HL-60 (cell line): ENCODE results near the gene SYNGR4.

Experiments
- DNase-seq, 2 experiments: peaks; one replicate each; pipeline ENCODE4 v3.0.0-alpha.2; 2010 to 2020; ENCODE audit warnings: low read depth in 1 of 2, low spot score in 1 of 2
- H3K27ac ChIP-seq: fragments of 250-450 bp; sonication (Bioruptor Pico); replicated peaks from 2 replicates; pipeline ENCODE4 v1.5.1; 2020; ENCODE audit warnings: mild to moderate bottlenecking, moderate library complexity
- H3K27me3 ChIP-seq: fragments of 250-450 bp; sonication (Bioruptor Pico); 2 replicates; pipeline ENCODE4 v1.5.1; 2021; ENCODE audit warnings: mild to moderate bottlenecking, moderate library complexity; ENCODE audit not compliant: insufficient read depth, poor library complexity, severe bottlenecking
- H3K4me3 ChIP-seq: replicated peaks from 2 replicates; pipeline ENCODE4 v1.5.1; 2011; ENCODE audit warnings: mild to moderate bottlenecking, control low read depth, low read length; ENCODE audit not compliant: insufficient read depth
- GABPA ChIP-seq: IDR thresholded peaks from 2 replicates; pipeline ENCODE4 v1.6.1; 2012; ENCODE audit warnings: low read depth
- POLR2AphosphoS5 ChIP-seq: IDR thresholded peaks from 2 replicates; pipeline ENCODE4 v1.6.1; 2012; ENCODE audit warnings: low read depth
- SPI1 ChIP-seq: IDR thresholded peaks from 2 replicates; pipeline ENCODE4 v1.6.1; 2012; ENCODE audit warnings: low read depth, mild to moderate bottlenecking, borderline replicate concordance
- TF ChIP-seq, protein P1 (sequence below): IDR thresholded peaks from one replicate; pipeline ENCODE4 v1.5.1; 2011; ENCODE audit warnings: low read length, control low read depth, inconsistent platforms; ENCODE audit not compliant: insufficient read depth
- TF ChIP-seq, protein P2 (sequence below): IDR thresholded peaks from 2 replicates; pipeline ENCODE4 v1.6.1; 2012; ENCODE audit warnings: low read depth; ENCODE audit not compliant: insufficient replicate concordance

Gene SYNGR4

DNA sequence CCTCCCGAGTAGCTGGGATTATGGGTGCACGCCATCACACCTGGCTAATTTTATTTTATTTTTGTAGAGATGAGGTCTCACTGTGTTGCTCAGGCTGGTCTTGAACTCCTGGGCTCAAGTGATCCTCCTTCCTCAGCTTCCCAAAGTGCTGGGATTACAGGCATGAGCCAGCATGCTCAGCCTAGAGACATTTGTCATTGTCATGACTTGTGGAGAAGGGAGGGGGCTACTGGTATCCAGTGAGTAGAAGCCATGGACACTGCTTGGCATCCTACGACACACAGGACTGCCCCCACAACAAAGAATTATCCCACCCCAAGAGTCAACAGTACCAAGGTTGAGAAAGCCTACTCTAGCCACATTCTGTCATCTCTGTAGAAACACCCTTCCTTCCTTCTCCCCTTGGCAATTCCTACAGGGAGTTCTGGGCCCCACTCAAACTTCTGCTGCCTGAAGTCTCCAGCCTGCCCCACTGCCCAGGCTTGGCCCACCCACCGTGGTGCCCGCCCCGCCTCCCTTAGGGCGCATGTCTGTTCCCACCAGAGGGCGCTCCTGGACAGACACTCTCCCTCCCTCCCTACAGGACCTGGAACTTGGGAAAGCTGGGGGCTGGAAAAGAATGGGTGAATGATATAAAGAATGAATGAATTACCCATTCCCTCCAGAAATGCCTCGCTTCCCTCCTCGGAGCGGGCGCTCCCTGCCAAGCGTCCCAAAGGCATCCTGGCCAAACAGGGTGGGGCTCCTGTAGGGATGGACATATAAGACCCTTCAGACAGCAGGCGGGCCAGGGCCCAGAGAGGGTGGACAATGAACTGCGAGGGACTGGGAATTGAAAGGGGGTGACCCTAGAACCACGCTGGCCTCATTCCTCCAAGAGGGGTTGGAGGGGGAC is 44.3 kb upstream of the SYNGR4 start:
- Histone ChIP-seq H3K4me3 (no peak overlapping the region), H3K27ac (0 out of 2 replicates have a peak overlapping the region, but pooled peaks have one; percentile 3), H3K27me3 (no peaks in the 10 kb centered on the region)
- TF ChIP-seq, protein P1, sequence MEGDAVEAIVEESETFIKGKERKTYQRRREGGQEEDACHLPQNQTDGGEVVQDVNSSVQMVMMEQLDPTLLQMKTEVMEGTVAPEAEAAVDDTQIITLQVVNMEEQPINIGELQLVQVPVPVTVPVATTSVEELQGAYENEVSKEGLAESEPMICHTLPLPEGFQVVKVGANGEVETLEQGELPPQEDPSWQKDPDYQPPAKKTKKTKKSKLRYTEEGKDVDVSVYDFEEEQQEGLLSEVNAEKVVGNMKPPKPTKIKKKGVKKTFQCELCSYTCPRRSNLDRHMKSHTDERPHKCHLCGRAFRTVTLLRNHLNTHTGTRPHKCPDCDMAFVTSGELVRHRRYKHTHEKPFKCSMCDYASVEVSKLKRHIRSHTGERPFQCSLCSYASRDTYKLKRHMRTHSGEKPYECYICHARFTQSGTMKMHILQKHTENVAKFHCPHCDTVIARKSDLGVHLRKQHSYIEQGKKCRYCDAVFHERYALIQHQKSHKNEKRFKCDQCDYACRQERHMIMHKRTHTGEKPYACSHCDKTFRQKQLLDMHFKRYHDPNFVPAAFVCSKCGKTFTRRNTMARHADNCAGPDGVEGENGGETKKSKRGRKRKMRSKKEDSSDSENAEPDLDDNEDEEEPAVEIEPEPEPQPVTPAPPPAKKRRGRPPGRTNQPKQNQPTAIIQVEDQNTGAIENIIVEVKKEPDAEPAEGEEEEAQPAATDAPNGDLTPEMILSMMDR, result peak; percentile 69
- no peak for TF ChIP-seq GABPA
- TF ChIP-seq, protein P2, sequence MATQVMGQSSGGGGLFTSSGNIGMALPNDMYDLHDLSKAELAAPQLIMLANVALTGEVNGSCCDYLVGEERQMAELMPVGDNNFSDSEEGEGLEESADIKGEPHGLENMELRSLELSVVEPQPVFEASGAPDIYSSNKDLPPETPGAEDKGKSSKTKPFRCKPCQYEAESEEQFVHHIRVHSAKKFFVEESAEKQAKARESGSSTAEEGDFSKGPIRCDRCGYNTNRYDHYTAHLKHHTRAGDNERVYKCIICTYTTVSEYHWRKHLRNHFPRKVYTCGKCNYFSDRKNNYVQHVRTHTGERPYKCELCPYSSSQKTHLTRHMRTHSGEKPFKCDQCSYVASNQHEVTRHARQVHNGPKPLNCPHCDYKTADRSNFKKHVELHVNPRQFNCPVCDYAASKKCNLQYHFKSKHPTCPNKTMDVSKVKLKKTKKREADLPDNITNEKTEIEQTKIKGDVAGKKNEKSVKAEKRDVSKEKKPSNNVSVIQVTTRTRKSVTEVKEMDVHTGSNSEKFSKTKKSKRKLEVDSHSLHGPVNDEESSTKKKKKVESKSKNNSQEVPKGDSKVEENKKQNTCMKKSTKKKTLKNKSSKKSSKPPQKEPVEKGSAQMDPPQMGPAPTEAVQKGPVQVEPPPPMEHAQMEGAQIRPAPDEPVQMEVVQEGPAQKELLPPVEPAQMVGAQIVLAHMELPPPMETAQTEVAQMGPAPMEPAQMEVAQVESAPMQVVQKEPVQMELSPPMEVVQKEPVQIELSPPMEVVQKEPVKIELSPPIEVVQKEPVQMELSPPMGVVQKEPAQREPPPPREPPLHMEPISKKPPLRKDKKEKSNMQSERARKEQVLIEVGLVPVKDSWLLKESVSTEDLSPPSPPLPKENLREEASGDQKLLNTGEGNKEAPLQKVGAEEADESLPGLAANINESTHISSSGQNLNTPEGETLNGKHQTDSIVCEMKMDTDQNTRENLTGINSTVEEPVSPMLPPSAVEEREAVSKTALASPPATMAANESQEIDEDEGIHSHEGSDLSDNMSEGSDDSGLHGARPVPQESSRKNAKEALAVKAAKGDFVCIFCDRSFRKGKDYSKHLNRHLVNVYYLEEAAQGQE, result no peak
- peak; percentile 58 to 76 for DNase-seq

DNA sequence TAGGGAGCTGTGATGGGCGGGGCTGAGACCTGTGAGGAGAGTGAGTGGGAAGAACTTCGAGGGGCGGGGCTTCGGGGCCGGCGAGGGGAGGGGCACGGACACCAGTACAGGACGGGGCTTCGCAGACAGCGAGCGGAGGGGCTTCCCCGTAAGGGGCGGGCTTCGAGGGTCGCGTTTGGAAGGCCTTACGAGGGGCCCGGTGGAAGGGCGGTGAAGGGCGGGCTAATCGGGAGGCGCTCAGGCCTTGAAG is 42.9 kb upstream of the SYNGR4 start:
- TF ChIP-seq POLR2AphosphoS5 (no peak), SPI1 (no peak), GABPA (no peak)
- TF ChIP-seq, protein P1, result no peak
- TF ChIP-seq, protein P2, result no peak
- H3K27me3 ChIP-seq, result no peaks in the 10 kb centered on the region
- peak overlapping the region; percentile 50 for H3K4me3 ChIP-seq
- DNase-seq, result peak; percentile 95 to 99
- peak overlapping the region; percentile 99 for H3K27ac ChIP-seq

DNA sequence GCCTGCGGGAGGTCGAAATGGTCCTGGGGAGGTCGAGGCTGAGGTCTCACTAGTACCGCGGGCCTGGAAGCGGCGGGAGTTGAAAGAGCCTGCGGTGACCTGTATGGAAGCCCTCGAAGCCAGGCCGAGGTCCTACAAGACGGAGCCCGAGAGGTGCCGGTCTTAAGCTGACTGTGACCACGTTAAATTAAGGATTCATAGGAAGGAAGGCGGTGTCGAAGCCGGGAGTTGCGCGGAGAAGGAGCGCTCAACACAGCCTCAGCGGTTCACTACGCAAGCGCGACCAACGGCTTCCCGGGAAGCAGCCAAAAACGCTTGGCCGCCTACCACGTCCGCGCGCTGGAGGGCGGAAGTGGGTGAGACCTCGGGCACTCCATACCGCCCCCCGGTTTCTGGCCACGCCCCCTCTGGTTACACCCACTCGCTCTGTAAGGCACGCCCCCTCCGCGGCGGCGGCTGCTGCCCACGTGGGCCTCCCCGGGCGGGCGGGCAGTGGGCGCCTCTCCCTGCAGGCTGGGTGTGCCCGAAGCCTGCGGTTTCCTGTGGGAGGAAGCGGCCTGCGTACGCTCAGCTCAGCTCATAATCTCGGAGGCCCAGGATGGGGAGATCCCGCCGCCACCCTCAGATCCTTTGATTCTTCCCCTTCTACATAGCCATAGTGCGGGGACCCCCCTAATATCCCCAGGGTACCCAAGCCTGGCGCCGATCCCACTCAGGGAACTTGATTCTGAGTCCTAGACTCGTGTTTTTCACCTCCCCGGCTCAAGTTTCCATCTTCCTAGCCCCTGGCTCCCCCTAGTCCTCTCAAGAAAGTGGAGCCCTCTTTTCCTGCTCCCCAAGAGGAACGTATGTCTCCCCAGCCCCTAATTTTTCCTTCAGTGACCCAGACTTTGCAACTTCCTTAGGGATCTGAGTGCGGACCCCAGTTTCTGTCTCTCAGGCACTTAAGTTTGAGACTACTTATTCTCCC is 42.3 kb upstream of the SYNGR4 start:
- Histone ChIP-seq H3K4me3 (peak overlapping the region; percentile 50), H3K27me3 (no peaks in the 10 kb centered on the region), H3K27ac (peak overlapping the region; percentile 99)
- TF ChIP-seq POLR2AphosphoS5 (peak; percentile 94), GABPA (0 out of 2 replicates have a peak, but pooled peaks have one; percentile 31), SPI1 (peak; percentile 89)
- TF ChIP-seq, protein P2, result peak; percentile 19
- TF ChIP-seq, protein P1, result no peak
- DNase-seq, result peak; percentile 97 to 99
